MM.1S (cell line): ENCODE results near the gene PRADC1.
"Not testable (repeated sequence)": the region's sequence is repeated elsewhere in the genome, so short reads cannot be mapped to it uniquely, and the experiment has no call there.

Experiments
- DNase-seq: peaks from one replicate; pipeline ENCODE4 v3.0.0-alpha.2; 2015
- H2AFZ ChIP-seq: fragments of 300-600 bp; sonication (generic); 2 replicates; pipeline ENCODE4 v1.6.0; 2016; ENCODE audit warnings: antibody characterized with exemption, low read length
- H3F3A ChIP-seq: fragments of 300-600 bp; sonication (generic); 2 replicates; pipeline ENCODE4 v1.6.1; 2016; ENCODE audit warnings: mild to moderate bottlenecking, antibody characterized with exemption, low read length, moderate library complexity, mixed read lengths; ENCODE audit not compliant: insufficient read depth
- H3K27ac ChIP-seq: fragments of 300-600 bp; sonication (generic); 2 replicates; pipeline ENCODE4 v1.5.1; 2016; ENCODE audit warnings: mild to moderate bottlenecking, low read length
- H3K27me3 ChIP-seq: fragments of 300-600 bp; sonication (generic); replicated peaks from 2 replicates; pipeline ENCODE4 v1.6.0; 2016; ENCODE audit warnings: low read length; ENCODE audit not compliant: insufficient read depth
- H3K36me3 ChIP-seq: fragments of 300-600 bp; sonication (generic); replicated peaks from 2 replicates; pipeline ENCODE4 v1.6.1; 2016; ENCODE audit warnings: mild to moderate bottlenecking, low read length, mixed read lengths; ENCODE audit not compliant: insufficient read depth
- H3K4me1 ChIP-seq: fragments of 300-600 bp; sonication (generic); 2 replicates; pipeline ENCODE4 v1.6.1; 2016; ENCODE audit warnings: low read length, mixed read lengths
- H3K4me2 ChIP-seq: fragments of 300-600 bp; sonication (generic); 2 replicates; pipeline ENCODE4 v1.6.0; 2016; ENCODE audit warnings: low read depth, low read length
- H3K4me3 ChIP-seq: fragments of 300-600 bp; sonication (generic); 2 replicates; pipeline ENCODE4 v1.5.1; 2016; ENCODE audit warnings: low read length, mixed read lengths
- H3K79me2 ChIP-seq: fragments of 300-600 bp; sonication (generic); 2 replicates; pipeline ENCODE4 v1.6.1; 2016; ENCODE audit warnings: mixed run types, low read length, mixed read lengths
- H3K9ac ChIP-seq: fragments of 300-600 bp; sonication (generic); 2 replicates; pipeline ENCODE4 v1.6.1; 2016; ENCODE audit warnings: low read length, mixed read lengths
- H3K9me2 ChIP-seq: fragments of 300-600 bp; sonication (generic); replicated peaks from 2 replicates; pipeline ENCODE4 v1.6.1; 2016; ENCODE audit warnings: mild to moderate bottlenecking, low read length, mixed read lengths; ENCODE audit not compliant: insufficient read depth
- H3K9me3 ChIP-seq: fragments of 300-600 bp; sonication (generic); replicated peaks from 2 replicates; pipeline ENCODE4 v1.6.1; 2016; ENCODE audit warnings: mild to moderate bottlenecking, low read length, mixed read lengths; ENCODE audit not compliant: insufficient read depth
- H4K20me1 ChIP-seq: fragments of 300-600 bp; sonication (generic); 2 replicates; pipeline ENCODE4 v1.6.1; 2016; ENCODE audit warnings: mild to moderate bottlenecking, low read length, moderate library complexity, mixed read lengths; ENCODE audit not compliant: insufficient read depth
- CTCF ChIP-seq: fragments of 300-600 bp; sonication (generic); IDR thresholded peaks from 2 replicates; pipeline ENCODE4 v1.5.1; 2016; ENCODE audit warnings: antibody characterized with exemption, low read length, mixed read lengths
- EZH2 ChIP-seq: fragments of 300-600 bp; sonication (generic); optimal IDR thresholded peaks from 2 replicates; pipeline ENCODE3; 2017; ENCODE audit warnings: low read depth, mild to moderate bottlenecking, antibody characterized with exemption, low read length, mixed read lengths
- EZH2phosphoT487 ChIP-seq: fragments of 300-600 bp; sonication (generic); IDR thresholded peaks from 2 replicates; pipeline ENCODE4 v1.6.1; 2018; ENCODE audit warnings: antibody characterized with exemption, low read length

The PRADC1 gene

GRCh38 chr2:73202156-73203054 lies 30.6 kb downstream of the PRADC1 start, which contains the start of gene NOTO:
Gene NOTO (plus strand): TSS chr2:73202574. CDS start chr2:73202667, 93 bp downstream.
- Histone ChIP-seq H3K9me2 (no peaks in the 10 kb centered on the region), H2AFZ (no peak within 1 kb of the TSS), H3K9me3 (no peaks in the 10 kb centered on the region), H3K9ac (no peak within 1 kb of the TSS), H3K27me3 (peaks cover 2% of the 10 kb centered on the region; the same call in 1 of the 2 replicates), H4K20me1 (no peaks in the 10 kb centered on the region), H3K4me2 (no peak within 1 kb of the TSS), H3F3A (no peaks in the 10 kb centered on the region), H3K4me1 (no peaks in the 10 kb centered on the region), H3K27ac (no peak within 1 kb of the TSS), H3K79me2 (no peaks in the 10 kb centered on the region), H3K36me3 (no peaks in the 10 kb centered on the region), H3K4me3 (no peak within 1 kb of the TSS)
- DNase-seq: no peak
- no peak for TF ChIP-seq EZH2
- TF ChIP-seq EZH2phosphoT487: no peak
- no peak for TF ChIP-seq CTCF

- H3F3A ChIP-seq, H3K4me2 ChIP-seq, H3K9me3 ChIP-seq: not testable (repeated sequence)
Observed at GRCh38 chr2:73200281-73200680, 32.8 kb downstream of the PRADC1 start.

GRCh38 chr2:73197579-73197978 lies 35.5 kb downstream of the PRADC1 start:
- no peak overlapping the region for H2AFZ ChIP-seq
- H3K36me3 ChIP-seq: no peaks in the 10 kb centered on the region
- H3F3A ChIP-seq: no peaks in the 10 kb centered on the region
- H3K79me2 ChIP-seq: no peaks in the 10 kb centered on the region
- no peak for DNase-seq
- no peak overlapping the region for H3K4me3 ChIP-seq
- no peak overlapping the region for H3K4me2 ChIP-seq
- H3K27me3 ChIP-seq: no peaks in the 10 kb centered on the region
- H3K9ac ChIP-seq: no peak overlapping the region
- H3K4me1 ChIP-seq: no peaks in the 10 kb centered on the region
- no peaks in the 10 kb centered on the region for H4K20me1 ChIP-seq
- TF ChIP-seq EZH2phosphoT487 (no peak), EZH2 (no peak), CTCF (no peak)
- no peaks in the 10 kb centered on the region for H3K9me3 ChIP-seq
- H3K9me2 ChIP-seq: no peaks in the 10 kb centered on the region
- no peak overlapping the region for H3K27ac ChIP-seq

More at GRCh38 chr2:73200281-73200680, 32.8 kb downstream of the PRADC1 start:
- not testable (repeated sequence) for H3K79me2 ChIP-seq, H4K20me1 ChIP-seq, DNase-seq, H3K4me3 ChIP-seq, H3K9me2 ChIP-seq, H3K27me3 ChIP-seq, H3K4me1 ChIP-seq, H3K9ac ChIP-seq, H3K36me3 ChIP-seq, H2AFZ ChIP-seq, H3K27ac ChIP-seq

- Histone ChIP-seq H3K79me2 (no peaks in the 10 kb centered on the region), H3K27ac (no peak overlapping the region), H3K9me2 (no peaks in the 10 kb centered on the region), H4K20me1 (no peaks in the 10 kb centered on the region), H3F3A (no peaks in the 10 kb centered on the region), H3K4me3 (no peak overlapping the region), H3K4me1 (no peaks in the 10 kb centered on the region), H3K9ac (no peak overlapping the region), H2AFZ (no peak overlapping the region), H3K27me3 (no peaks in the 10 kb centered on the region), H3K36me3 (no peaks in the 10 kb centered on the region), H3K4me2 (no peak overlapping the region), H3K9me3 (no peaks in the 10 kb centered on the region)
- DNase-seq: no peak
- no peak for TF ChIP-seq EZH2
- no peak for TF ChIP-seq CTCF
- TF ChIP-seq EZH2phosphoT487: no peak
Observed at GRCh38 chr2:73187549-73187948, 45.5 kb downstream of the PRADC1 start.
